Measurements from ENCODE around the gene DCC. TPM values are rescaled to one million over a fixed set of nuclear protein-coding genes. Genes with fewer than 3 reads are reported as not detected.

Gene DCC
- total RNA-seq, 1 experiment from 2014 or later = not detected

DNA sequence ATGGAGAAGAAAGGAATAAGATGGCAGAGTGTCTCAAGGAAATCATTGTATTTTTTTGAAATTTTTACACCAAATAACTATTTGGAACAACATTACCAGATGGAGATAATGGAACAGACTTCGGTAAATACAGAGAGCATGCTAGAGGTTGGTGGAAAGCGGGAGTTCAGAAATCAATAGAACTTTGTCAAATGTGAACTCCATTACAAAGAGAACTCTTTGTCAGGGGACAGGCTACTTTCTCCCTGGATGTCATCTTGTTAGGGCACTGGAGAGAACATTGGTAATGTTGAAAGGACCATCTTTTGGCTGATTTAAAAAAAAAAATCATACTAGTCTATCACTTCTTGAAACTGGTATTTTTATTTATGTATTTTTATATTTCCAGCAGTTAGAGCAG is 30.8 kb downstream of the DCC start:
- no peak for TF ChIP-seq CTCF (conservative IDR thresholded peaks at IDR 0.05; ENCODE audit: low read depth, low read length)
- Histone ChIP-seq H3K27ac (ENCODE audit: low read length) (no peak overlapping the region), H3K27me3 (ENCODE audit: low read length) (no peaks in the 10 kb centered on the region), H3K9me2 (replicated peaks; ENCODE audit: low read length) (no peaks in the 10 kb centered on the region), H3F3A (ENCODE audit: low read length, unreplicated experiment) (no peaks in the 10 kb centered on the region), H3K4me3 (ENCODE audit: low read length) (no peak overlapping the region), H3K9ac (ENCODE audit: low read length) (no peak overlapping the region), H3K4me1 (ENCODE audit: insufficient read depth, low read length) (no peaks in the 10 kb centered on the region), H3K36me3 (ENCODE audit: low read depth, low read length) (no peaks in the 10 kb centered on the region), H4K20me1 (ENCODE audit: low read length) (no peaks in the 10 kb centered on the region), H2AFZ (ENCODE audit: low read length) (no peak overlapping the region), H3K9me3 (ENCODE audit: low read length) (no peaks in the 10 kb centered on the region), H3K4me2 (ENCODE audit: low read length) (no peak overlapping the region), H3K79me2 (ENCODE audit: low read length) (no peaks in the 10 kb centered on the region)
- POLR2A ChIA-PET (ENCODE audit: unreplicated experiment) = no interaction called here
- CTCF ChIA-PET = no interaction called here
- DNase-seq = no peak
- BruUV-seq (replicated peaks) = no TSS peak
- ATAC-seq = no peak
- intact Hi-C loops (cut with micrococcal nuclease) = no loop called here

GRCh38 chr18:52376104-52376503 is 36.1 kb downstream of the DCC start:
- H3K4me1 ChIP-seq (ENCODE audit: insufficient read depth, low read length) = no peaks in the 10 kb centered on the region
- no peaks in the 10 kb centered on the region for H3F3A ChIP-seq (ENCODE audit: low read length, unreplicated experiment)
- DNase-seq (no peak), ATAC-seq (no peak)
- H3K4me3 ChIP-seq (ENCODE audit: low read length) = no peak overlapping the region
- CTCF ChIA-PET = no interaction called here
- POLR2A ChIA-PET (ENCODE audit: unreplicated experiment) = no interaction called here
- intact Hi-C loops (cut with micrococcal nuclease) = no loop called here
- no peak overlapping the region for H2AFZ ChIP-seq (ENCODE audit: low read length)
- TF ChIP-seq EZH2phosphoT487 (IDR thresholded peaks at IDR 0.05; ENCODE audit: borderline replicate concordance, low read length) (no peak), EZH2 (IDR thresholded peaks at IDR 0.05; ENCODE audit: low read length, unreplicated experiment) (no peak), CTCF (conservative IDR thresholded peaks at IDR 0.05; ENCODE audit: low read depth, low read length) (no peak)
- no peaks in the 10 kb centered on the region for H4K20me1 ChIP-seq (ENCODE audit: low read length)
- H3K9me2 ChIP-seq (replicated peaks; ENCODE audit: low read length) = no peaks in the 10 kb centered on the region
- H3K9ac ChIP-seq (ENCODE audit: low read length) = no peak overlapping the region
- H3K36me3 ChIP-seq (ENCODE audit: low read depth, low read length) = no peaks in the 10 kb centered on the region
- no peak overlapping the region for H3K27ac ChIP-seq (ENCODE audit: low read length)
- no peak overlapping the region for H3K4me2 ChIP-seq (ENCODE audit: low read length)
- H3K9me3 ChIP-seq (ENCODE audit: low read length) = no peaks in the 10 kb centered on the region
- H3K27me3 ChIP-seq (ENCODE audit: low read length) = no peaks in the 10 kb centered on the region
- no peaks in the 10 kb centered on the region for H3K79me2 ChIP-seq (ENCODE audit: low read length)
- BruUV-seq (replicated peaks) = no TSS peak

DNA sequence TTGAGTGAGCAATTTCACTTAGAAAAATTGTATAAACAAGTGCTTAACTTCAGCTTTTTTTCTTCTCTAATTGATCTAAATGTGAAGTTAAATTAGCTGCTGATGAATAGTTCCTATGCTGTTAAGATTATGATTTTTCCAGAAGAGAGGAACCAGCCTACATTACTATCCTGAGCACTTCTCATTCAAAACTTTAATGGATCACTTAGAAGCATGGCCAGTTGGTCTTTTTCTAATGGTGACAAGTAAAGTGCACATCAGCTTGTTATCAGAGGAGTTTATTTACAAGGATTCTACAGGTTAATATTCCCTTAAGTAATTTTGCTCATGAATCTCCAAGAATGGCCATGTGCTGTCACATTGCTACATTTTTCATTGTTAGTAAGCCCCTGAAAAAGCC is 37.1 kb downstream of the DCC start:
- ATAC-seq = no peak
- CTCF ChIA-PET = no interaction called here
- BruUV-seq (replicated peaks) = no TSS peak

More for the DNA sequence above, 37.1 kb downstream of the DCC start:
- Histone ChIP-seq H3F3A (ENCODE audit: low read length, unreplicated experiment) (no peaks in the 10 kb centered on the region), H3K27me3 (ENCODE audit: low read length) (no peaks in the 10 kb centered on the region), H3K27ac (ENCODE audit: low read length) (no peak overlapping the region), H3K9me2 (replicated peaks; ENCODE audit: low read length) (no peaks in the 10 kb centered on the region), H2AFZ (ENCODE audit: low read length) (no peak overlapping the region), H3K4me3 (ENCODE audit: low read length) (no peak overlapping the region), H3K4me1 (ENCODE audit: insufficient read depth, low read length) (no peaks in the 10 kb centered on the region), H3K9me3 (ENCODE audit: low read length) (no peaks in the 10 kb centered on the region), H3K36me3 (ENCODE audit: low read depth, low read length) (no peaks in the 10 kb centered on the region), H3K79me2 (ENCODE audit: low read length) (no peaks in the 10 kb centered on the region), H4K20me1 (ENCODE audit: low read length) (no peaks in the 10 kb centered on the region), H3K9ac (ENCODE audit: low read length) (no peak overlapping the region), H3K4me2 (ENCODE audit: low read length) (no peak overlapping the region)
- POLR2A ChIA-PET (ENCODE audit: unreplicated experiment) = no interaction called here
- intact Hi-C loops (cut with micrococcal nuclease) = no loop called here
- no peak for DNase-seq
- TF ChIP-seq EZH2phosphoT487 (IDR thresholded peaks at IDR 0.05; ENCODE audit: borderline replicate concordance, low read length) (no peak), EZH2 (IDR thresholded peaks at IDR 0.05; ENCODE audit: low read length, unreplicated experiment) (no peak), CTCF (conservative IDR thresholded peaks at IDR 0.05; ENCODE audit: low read depth, low read length) (no peak)

Data from PC-3 (cell line).